OCI-LY1 (cell line): Measurements from ENCODE around the gene TRAPPC12.

Experiments used
- EZH2 ChIP-seq: fragments of 200-600 bp; sonication (generic), shearing (Covaris generic); IDR thresholded peaks from 2 replicates; pipeline ENCODE4 v1.8.0; 2017; ENCODE audit warnings: borderline replicate concordance, mixed run types, mild to moderate bottlenecking, antibody characterized with exemption, low read length, moderate library complexity, mixed read lengths
- TF ChIP-seq, protein P1 (sequence below): fragments of 200-600 bp; sonication (generic), shearing (Covaris generic); IDR thresholded peaks from 2 replicates; pipeline ENCODE4 v1.5.1; 2017; ENCODE audit warnings: mild to moderate bottlenecking, antibody characterized with exemption, low read length, moderate library complexity, mixed read lengths

DNA sequence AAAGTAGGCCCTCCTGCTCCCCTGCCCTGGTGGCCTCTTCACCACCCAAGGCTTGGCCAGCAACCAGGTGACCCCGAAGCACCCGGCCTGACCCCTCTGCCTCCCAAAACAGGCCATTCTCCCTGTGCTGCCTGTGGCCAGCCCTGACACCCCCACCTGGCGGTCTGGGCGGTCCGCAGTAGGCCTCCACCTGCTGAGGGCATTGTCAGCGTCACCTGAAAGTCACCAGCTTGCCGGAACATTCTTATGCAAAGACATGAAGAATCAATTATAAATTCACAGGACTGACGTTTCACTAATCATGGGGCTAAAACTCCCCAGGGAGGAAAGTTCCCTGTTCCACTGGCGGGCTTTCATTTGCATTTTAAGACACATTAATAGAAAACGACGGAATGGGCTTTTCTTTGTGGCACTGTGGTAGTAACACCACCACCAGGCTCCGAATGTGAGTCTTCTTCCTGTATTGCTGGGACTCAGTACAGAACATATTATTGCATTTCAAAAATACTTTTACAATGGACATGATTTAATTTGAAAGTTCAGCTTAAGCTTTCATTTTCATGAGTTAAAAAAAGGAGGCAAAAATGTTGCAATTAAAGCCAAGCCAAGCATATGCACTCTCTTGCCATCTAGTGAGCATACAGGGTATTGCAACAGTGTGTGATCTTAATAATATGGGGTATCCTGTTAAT, 82.5 kb downstream of the TRAPPC12 start:
- TF ChIP-seq, protein P1, sequence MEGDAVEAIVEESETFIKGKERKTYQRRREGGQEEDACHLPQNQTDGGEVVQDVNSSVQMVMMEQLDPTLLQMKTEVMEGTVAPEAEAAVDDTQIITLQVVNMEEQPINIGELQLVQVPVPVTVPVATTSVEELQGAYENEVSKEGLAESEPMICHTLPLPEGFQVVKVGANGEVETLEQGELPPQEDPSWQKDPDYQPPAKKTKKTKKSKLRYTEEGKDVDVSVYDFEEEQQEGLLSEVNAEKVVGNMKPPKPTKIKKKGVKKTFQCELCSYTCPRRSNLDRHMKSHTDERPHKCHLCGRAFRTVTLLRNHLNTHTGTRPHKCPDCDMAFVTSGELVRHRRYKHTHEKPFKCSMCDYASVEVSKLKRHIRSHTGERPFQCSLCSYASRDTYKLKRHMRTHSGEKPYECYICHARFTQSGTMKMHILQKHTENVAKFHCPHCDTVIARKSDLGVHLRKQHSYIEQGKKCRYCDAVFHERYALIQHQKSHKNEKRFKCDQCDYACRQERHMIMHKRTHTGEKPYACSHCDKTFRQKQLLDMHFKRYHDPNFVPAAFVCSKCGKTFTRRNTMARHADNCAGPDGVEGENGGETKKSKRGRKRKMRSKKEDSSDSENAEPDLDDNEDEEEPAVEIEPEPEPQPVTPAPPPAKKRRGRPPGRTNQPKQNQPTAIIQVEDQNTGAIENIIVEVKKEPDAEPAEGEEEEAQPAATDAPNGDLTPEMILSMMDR: peak; percentile 93
- no peak for TF ChIP-seq EZH2
